ENCODE results near the gene PHEX. TPM values are rescaled to one million over a fixed set of nuclear protein-coding genes. Genes with fewer than 3 reads are reported as not detected.

The PHEX gene
- total and polyA plus RNA-seq, 5 donors: 0.02 to 0.29 (median 0.08) TPM; not detected in 2

DNA sequence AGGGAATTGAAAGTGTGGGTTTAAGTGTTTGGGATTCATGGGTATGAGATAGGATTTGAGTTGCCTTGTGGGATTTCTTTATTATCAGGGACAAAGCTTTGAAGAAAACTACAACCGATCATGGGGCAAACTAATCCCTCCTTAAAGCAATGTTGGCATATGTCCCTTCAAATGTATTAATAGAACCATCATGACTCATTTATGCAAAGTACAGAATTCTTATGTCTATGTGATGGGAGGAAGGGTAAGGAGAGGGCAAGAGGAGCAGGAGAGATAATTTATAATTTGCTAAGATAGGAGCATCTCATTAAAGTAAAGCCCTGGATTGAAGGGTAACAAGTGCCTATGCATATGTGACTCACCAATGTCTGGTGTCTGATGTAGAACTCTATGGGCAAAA is 94.2 kb downstream of the PHEX start:
- no peak overlapping the region for H3K27ac ChIP-seq (ENCODE audit: low read length)
- no peak for DNase-seq
- H3K4me1 ChIP-seq (ENCODE audit: control insufficient read depth, insufficient read depth, low read length): no peaks in the 10 kb centered on the region
- H3K4me3 ChIP-seq (ENCODE audit: low read length): no peak overlapping the region
- no peaks in the 10 kb centered on the region for H3K9me3 ChIP-seq (ENCODE audit: control insufficient read depth, low read length)
- intact Hi-C loops (cut with DNase I): no loop called here
- WGBS: 70% methylated on average over 1 of the region's 1 CpG
- ATAC-seq: no peak
- H3K27me3 ChIP-seq (ENCODE audit: control insufficient read depth, insufficient read depth): no peaks in the 10 kb centered on the region

DNA sequence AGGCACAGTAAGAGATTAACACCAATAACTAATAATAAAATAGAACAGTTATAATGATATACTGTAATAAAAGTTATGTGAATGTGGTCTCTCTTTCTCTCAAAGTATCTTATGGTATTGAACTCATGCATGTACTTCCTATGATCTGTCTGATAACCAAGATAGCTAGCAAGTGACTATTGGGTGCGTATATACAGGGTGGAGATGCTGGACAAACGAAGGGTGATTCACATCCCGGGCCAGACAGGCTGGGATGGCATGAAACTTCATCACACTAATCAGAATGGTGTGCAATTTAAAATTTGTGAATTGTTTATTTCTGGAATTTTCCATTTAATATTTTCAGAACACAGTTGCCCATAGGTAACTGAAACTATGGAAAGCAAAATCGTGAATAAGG is 96.8 kb downstream of the PHEX start:
- intact Hi-C loops (cut with DNase I): no loop called here
- H3K9me3 ChIP-seq (ENCODE audit: control insufficient read depth, low read length): no peaks in the 10 kb centered on the region
- no peaks in the 10 kb centered on the region for H3K27me3 ChIP-seq (ENCODE audit: control insufficient read depth, insufficient read depth)
- ATAC-seq (no peak), DNase-seq (no peak)
- H3K4me3 ChIP-seq (ENCODE audit: low read length): no peak overlapping the region
- no peaks in the 10 kb centered on the region for H3K4me1 ChIP-seq (ENCODE audit: control insufficient read depth, insufficient read depth, low read length)
- WGBS: 89% methylated on average over 4 of the region's 4 CpGs
- no peak overlapping the region for H3K27ac ChIP-seq (ENCODE audit: low read length)

DNA sequence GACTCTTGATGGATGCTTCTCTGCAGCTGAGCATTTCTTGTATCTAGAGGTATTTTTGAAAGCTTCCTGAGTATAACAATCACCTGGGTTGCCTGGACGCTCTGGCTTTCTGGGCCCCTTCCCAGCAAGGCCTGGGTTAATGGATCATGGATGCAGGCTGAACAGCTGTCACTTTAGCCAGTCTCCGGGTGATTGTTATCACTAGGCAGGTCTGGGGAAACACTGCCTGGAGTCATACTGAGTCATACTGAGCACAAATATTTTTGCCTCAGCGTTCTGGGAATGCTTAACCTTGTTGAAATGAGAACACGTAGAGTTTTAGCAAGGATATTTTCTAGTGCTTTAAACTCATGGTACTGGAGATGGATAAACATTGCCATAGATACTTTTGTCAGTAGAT is 102.6 kb downstream of the PHEX start:
- ATAC-seq (no peak), DNase-seq (no peak)
- Histone ChIP-seq H3K4me3 (ENCODE audit: low read length) (no peak overlapping the region), H3K27ac (ENCODE audit: low read length) (no peak overlapping the region), H3K4me1 (ENCODE audit: control insufficient read depth, insufficient read depth, low read length) (no peaks in the 10 kb centered on the region), H3K9me3 (ENCODE audit: control insufficient read depth, low read length) (no peaks in the 10 kb centered on the region), H3K27me3 (ENCODE audit: control insufficient read depth, insufficient read depth) (no peaks in the 10 kb centered on the region)
- intact Hi-C loops (cut with DNase I): loop anchor here in 1 of 4 donors (5.0 kb wide), 1 partner anchor 613 kb away; no protein-coding TSS in a partner anchor
- WGBS: 29% methylated on average over 4 of the region's 4 CpGs

DNA sequence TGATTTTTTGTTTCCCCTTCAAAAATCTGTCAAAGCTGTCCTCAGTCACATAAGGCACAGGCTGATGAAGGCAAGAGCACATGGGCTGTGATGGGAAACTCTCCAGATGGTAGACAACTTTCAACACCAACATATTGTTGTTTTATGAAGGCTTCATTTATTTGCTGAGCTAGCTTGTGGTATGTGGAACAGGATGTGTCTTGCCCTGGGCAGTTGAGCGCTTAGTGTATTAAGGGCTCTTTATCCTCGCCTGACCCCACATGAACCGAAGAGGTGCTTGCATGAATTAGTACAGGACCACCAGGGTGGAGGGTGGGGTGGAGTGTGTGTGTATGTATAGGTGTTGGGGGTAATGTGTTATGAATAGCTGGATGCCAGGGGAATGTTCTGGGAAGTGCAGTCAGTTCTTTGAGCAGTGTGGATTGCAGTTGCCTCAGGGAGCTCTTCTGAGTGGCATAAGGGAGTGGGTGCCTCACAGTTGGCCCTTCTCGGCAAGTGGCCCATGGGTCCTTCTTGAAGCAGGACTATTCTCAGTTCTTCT is 103.1 kb downstream of the PHEX start:
- 32% methylated on average over 4 of the region's 4 CpGs for WGBS
- peak in 1 of 2 donors; percentile 35 for ATAC-seq
- no peak overlapping the region for H3K27ac ChIP-seq (ENCODE audit: low read length)

DNA sequence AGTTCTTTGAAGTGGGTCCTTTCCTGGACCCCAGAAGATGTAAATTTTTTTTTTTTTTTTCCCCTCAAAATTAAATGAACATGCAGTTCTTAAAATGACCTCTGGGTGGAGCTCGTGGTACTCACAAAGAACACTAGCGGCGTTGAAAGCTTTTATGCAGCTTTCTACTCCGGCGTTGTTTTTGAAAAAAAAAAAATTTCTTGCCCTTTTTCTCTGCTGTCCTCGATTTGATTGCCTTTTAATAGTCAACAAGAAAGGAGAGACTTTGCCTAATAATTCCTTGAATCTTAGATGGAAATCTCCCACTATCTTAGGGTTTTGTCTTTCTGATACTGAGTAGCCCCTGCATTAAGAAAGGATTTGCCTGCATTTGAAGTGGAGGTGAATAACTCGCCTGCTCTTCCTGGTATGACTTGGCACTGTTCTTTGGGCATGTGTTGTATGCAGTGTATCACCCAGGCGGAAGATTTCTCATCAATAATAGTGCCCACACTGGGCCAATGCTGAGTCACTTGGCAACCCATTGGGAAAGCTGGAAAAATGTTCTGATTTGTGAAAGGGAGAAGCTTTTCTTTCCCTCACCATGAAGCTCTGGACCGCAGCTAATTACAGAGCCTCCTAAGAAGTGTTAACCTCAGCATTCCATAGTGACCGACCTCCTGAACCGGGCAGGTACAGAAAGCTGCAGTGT is 104.0 kb downstream of the PHEX start:
- DNase-seq (no peak), ATAC-seq (peak; percentile 29 to 51)
- Histone ChIP-seq H3K9me3 (ENCODE audit: control insufficient read depth, low read length) (no peaks in the 10 kb centered on the region), H3K4me1 (ENCODE audit: control insufficient read depth, insufficient read depth, low read length) (no peaks in the 10 kb centered on the region), H3K4me3 (ENCODE audit: low read length) (no peak overlapping the region), H3K27ac (ENCODE audit: low read length) (peak overlapping the region; percentile 19), H3K27me3 (ENCODE audit: control insufficient read depth, insufficient read depth) (no peaks in the 10 kb centered on the region)
- intact Hi-C loops (cut with DNase I): loop anchor here in 1 of 4 donors (5.0 kb wide), 1 partner anchor 611 kb away; no protein-coding TSS in a partner anchor
- WGBS: 22% methylated on average over 11 of the region's 11 CpGs

More for the DNA sequence above, 103.1 kb downstream of the PHEX start:
- no peaks in the 10 kb centered on the region for H3K9me3 ChIP-seq (ENCODE audit: control insufficient read depth, low read length)
- no peaks in the 10 kb centered on the region for H3K4me1 ChIP-seq (ENCODE audit: control insufficient read depth, insufficient read depth, low read length)
- H3K4me3 ChIP-seq (ENCODE audit: low read length): no peak overlapping the region
- intact Hi-C loops (cut with DNase I): loop anchor here in 1 of 4 donors (5.0 kb wide), 1 partner anchor 612 kb away; no protein-coding TSS in a partner anchor
- H3K27me3 ChIP-seq (ENCODE audit: control insufficient read depth, insufficient read depth): no peaks in the 10 kb centered on the region
- no peak for DNase-seq

DNA sequence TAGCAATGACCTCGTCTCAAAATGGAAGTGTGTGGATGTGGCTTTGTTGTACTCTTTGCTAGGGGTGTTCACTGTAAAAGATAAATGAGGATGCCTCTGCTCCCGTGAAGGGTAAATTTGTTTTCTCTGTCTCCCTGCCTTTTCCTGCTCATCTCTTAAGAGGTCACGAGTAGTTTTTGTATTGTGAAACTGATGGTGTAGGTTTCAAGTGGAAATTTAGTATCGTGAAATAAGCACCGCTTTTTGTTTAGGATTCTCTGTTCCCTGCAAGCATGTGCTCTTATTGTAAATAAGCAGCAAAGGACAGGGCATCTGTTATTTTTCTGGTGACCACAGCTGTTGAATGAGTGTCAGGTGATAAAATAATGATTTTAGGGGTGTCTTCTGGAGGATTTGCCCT is 104.6 kb downstream of the PHEX start:
- no peaks in the 10 kb centered on the region for H3K4me1 ChIP-seq (ENCODE audit: control insufficient read depth, insufficient read depth, low read length)
- intact Hi-C loops (cut with DNase I): loop anchor here in 1 of 4 donors (5.0 kb wide), 1 partner anchor 611 kb away; no protein-coding TSS in a partner anchor
- 75% methylated on average over 5 of the region's 5 CpGs for WGBS
- no peak overlapping the region for H3K27ac ChIP-seq (ENCODE audit: low read length)
- no peaks in the 10 kb centered on the region for H3K9me3 ChIP-seq (ENCODE audit: control insufficient read depth, low read length)
- ATAC-seq (no peak), DNase-seq (no peak)
- H3K4me3 ChIP-seq (ENCODE audit: low read length): no peak overlapping the region
- no peaks in the 10 kb centered on the region for H3K27me3 ChIP-seq (ENCODE audit: control insufficient read depth, insufficient read depth)

DNA sequence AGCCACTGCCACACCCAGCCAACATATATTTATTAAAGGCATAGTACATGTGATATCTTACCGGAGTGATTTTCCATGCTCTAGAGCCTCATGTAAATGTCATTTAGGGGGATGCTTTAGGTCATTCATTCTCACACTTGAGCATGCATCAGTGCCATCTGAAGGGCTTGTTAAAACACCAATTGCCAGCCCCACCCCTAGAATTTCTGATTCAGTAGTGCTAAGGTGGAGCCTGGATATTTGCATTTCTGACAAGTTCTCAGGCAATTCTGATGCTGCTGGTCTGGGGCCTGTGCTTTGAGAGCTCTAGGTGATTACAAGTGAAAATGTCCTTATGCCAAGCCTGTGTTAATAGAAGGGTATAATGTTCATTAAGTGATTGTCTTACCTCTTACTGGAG is 107.7 kb downstream of the PHEX start:
- ATAC-seq (no peak), DNase-seq (no peak)
- Histone ChIP-seq H3K4me1 (ENCODE audit: control insufficient read depth, insufficient read depth, low read length) (no peaks in the 10 kb centered on the region), H3K9me3 (ENCODE audit: control insufficient read depth, low read length) (no peaks in the 10 kb centered on the region), H3K27me3 (ENCODE audit: control insufficient read depth, insufficient read depth) (no peaks in the 10 kb centered on the region), H3K27ac (ENCODE audit: low read length) (no peak overlapping the region), H3K4me3 (ENCODE audit: low read length) (no peak overlapping the region)
- 100% methylated on average over 1 of the region's 1 CpG for WGBS
- intact Hi-C loops (cut with DNase I): loop anchor here in 2 of 4 donors (5.0 to 10.0 kb wide), 2 partner anchors 55 to 607 kb away; no protein-coding TSS in a partner anchor

DNA sequence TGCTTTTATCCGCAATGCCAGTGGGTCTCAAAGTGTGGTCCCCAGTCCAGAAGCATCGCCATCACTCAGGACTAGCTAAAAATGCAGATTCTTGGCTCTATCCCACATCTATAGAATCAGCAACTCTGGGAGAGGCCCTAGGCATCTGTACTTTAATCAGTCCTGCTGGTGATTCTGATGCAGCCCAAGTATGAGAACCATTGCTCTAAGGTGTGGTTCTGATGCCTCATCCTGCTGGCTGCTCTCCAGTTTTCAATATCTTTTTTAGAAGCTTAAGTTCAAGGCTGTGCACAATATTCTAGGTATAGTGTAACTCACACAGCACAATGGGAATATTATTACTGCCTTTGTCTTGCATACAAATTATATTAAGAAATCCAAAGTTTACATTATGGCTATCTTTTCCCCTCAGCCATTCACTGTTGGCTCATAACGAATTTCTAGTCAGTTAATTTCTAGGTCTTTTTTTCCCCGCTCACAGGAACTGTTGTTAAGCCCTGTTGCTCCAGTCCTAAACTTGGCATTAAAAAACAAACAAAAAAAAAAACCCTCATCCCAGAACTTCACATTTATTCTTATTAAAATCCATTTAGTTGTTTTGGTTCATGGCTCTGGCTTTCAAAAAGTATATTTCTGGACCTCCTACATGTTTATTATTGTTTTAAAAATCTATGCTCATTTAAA is 109.1 kb downstream of the PHEX start:
- 95% methylated on average over 4 of the region's 4 CpGs for WGBS
- intact Hi-C loops (cut with DNase I): loop anchor here in 1 of 4 donors (10.0 kb wide), 1 partner anchor 54 kb away; no protein-coding TSS in a partner anchor
- ATAC-seq: no peak

DNA sequence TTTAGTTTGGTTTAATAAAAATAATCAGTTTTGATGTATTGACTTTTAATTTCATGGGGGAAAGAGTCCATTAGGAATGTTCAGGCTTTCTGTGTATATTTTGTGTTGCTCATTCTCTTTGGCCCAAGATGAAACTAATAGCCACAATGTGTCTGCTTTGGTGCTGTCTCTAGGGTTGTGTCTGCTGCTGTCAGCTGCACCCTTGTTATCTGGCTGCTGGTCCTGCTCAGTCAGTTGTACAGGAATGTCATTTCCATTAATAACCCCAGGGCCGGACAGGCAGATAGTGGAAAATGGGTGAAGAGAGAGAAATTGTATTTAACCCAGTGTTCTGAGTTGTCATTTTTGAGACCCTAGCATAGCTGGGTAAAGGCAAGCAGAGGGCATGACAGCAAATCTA is 115.1 kb downstream of the PHEX start:
- Histone ChIP-seq H3K27ac (ENCODE audit: low read length) (no peak overlapping the region), H3K9me3 (ENCODE audit: control insufficient read depth, low read length) (no peaks in the 10 kb centered on the region), H3K27me3 (ENCODE audit: control insufficient read depth, insufficient read depth) (no peaks in the 10 kb centered on the region), H3K4me3 (ENCODE audit: low read length) (no peak overlapping the region), H3K4me1 (ENCODE audit: control insufficient read depth, insufficient read depth, low read length) (no peaks in the 10 kb centered on the region)
- WGBS: 30% methylated on average over 1 of the region's 1 CpG
- DNase-seq (no peak), ATAC-seq (peak in 1 of 2 donors; percentile 43)
- intact Hi-C loops (cut with DNase I): loop anchor here in 1 of 4 donors (10.0 kb wide), 1 partner anchor 48 kb away; no protein-coding TSS in a partner anchor

More for the DNA sequence above, 109.1 kb downstream of the PHEX start:
- Histone ChIP-seq H3K4me1 (ENCODE audit: control insufficient read depth, insufficient read depth, low read length) (no peaks in the 10 kb centered on the region), H3K27me3 (ENCODE audit: control insufficient read depth, insufficient read depth) (no peaks in the 10 kb centered on the region), H3K9me3 (ENCODE audit: control insufficient read depth, low read length) (no peaks in the 10 kb centered on the region), H3K27ac (ENCODE audit: low read length) (no peak overlapping the region), H3K4me3 (ENCODE audit: low read length) (no peak overlapping the region)
- no peak for DNase-seq

DNA sequence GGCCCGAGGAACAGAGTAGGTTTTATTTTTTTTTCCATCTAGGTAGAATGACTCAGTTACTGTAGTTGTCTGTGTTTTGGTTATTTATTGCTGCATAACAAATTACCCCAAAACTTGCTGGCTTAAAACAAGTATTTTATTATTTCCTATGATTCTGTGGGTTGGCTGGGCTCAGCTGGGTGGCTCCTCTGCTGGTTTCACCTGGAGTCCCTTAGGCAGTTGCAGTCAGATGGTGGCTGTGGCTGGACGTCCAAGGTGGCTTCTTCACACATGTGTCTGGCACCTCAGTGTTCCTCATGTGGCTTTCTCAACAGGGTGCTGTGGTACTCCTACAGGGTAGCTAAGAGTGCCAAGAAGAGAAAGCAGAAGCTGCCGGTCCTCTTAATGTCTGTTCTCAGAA is 115.8 kb downstream of the PHEX start:
- 94% methylated on average over 3 of the region's 3 CpGs for WGBS
- Histone ChIP-seq H3K27me3 (ENCODE audit: control insufficient read depth, insufficient read depth) (no peaks in the 10 kb centered on the region), H3K4me1 (ENCODE audit: control insufficient read depth, insufficient read depth, low read length) (no peaks in the 10 kb centered on the region), H3K4me3 (ENCODE audit: low read length) (no peak overlapping the region), H3K27ac (ENCODE audit: low read length) (no peak overlapping the region), H3K9me3 (ENCODE audit: control insufficient read depth, low read length) (no peaks in the 10 kb centered on the region)
- ATAC-seq (no peak), DNase-seq (no peak)
- intact Hi-C loops (cut with DNase I): loop anchor here in 1 of 4 donors (10.0 kb wide), 1 partner anchor 47 kb away; no protein-coding TSS in a partner anchor

DNA sequence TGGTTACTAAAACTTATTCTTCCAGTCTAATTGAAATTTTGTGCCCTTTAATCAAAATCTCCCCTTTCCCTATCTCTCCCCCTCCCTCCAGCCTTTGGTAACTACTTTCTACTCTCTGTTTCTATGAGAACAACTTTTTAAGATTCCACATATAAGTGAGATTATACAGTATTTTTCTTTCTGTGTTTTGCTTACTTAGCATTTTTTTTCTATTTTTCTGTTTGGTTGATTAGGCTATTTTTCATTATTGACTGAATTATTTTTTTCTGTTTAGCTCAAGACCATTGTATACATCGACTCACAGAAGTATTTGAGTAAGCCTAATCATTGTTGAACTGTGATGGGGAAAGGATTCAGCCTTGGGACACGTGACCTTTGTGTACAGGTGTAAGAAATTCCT is 116.4 kb downstream of the PHEX start:
- WGBS: 95% methylated on average over 2 of the region's 2 CpGs
- H3K9me3 ChIP-seq (ENCODE audit: control insufficient read depth, low read length): no peaks in the 10 kb centered on the region
- intact Hi-C loops (cut with DNase I): loop anchor here in 1 of 4 donors (10.0 kb wide), 1 partner anchor 46 kb away; no protein-coding TSS in a partner anchor
- H3K27ac ChIP-seq (ENCODE audit: low read length): no peak overlapping the region
- H3K27me3 ChIP-seq (ENCODE audit: control insufficient read depth, insufficient read depth): no peaks in the 10 kb centered on the region
- no peak for ATAC-seq
- H3K4me3 ChIP-seq (ENCODE audit: low read length): no peak overlapping the region
- no peak for DNase-seq
- no peaks in the 10 kb centered on the region for H3K4me1 ChIP-seq (ENCODE audit: control insufficient read depth, insufficient read depth, low read length)

Data from right cardiac atrium (tissue), 5 donors.